CD4-positive, alpha-beta memory T cell (primary cell): ENCODE measurements around the gene FAM25A. TPM values are rescaled to one million over a fixed set of nuclear protein-coding genes. Genes with fewer than 3 reads are reported as not detected.

Experiments used
- polyA plus RNA-seq, 2 donors: library from polyadenylated mRNA; unstranded; fragments of 300-500 nt; fragmentation: Illumina TruSeq; gene quantifications; one replicate each; pipeline ENCODE4 v1.2.3, GENCODE V29; 2021
- total RNA-seq, 2 experiments: library from RNA; stranded (reverse); gene quantifications; one replicate each; pipeline ENCODE4 v1.2.3, GENCODE V29; 2021

FAM25A gene
- total and polyA plus RNA-seq, 4 experiments from 2014 or later, result not detected

Other genes starting within 250 kb of the FAM25A start
- gene MMRN2, start 62.7 kb upstream of the FAM25A start, total RNA-seq, result under 1 TPM in 1 of 2 experiments, not detected in 1; 0.20 TPM
- gene MMRN2, start 62.7 kb upstream of the FAM25A start, polyA plus RNA-seq, result under 1 TPM in 1 of 2 donors, not detected in 1; 0.15 TPM
- gene SNCG, start 61.7 kb upstream of the FAM25A start, total RNA-seq, result not detected
- not detected for gene SNCG, start 61.7 kb upstream of the FAM25A start, polyA plus RNA-seq
- not detected for gene ADIRF, start 51.8 kb upstream of the FAM25A start, total RNA-seq
- gene ADIRF, start 51.8 kb upstream of the FAM25A start, polyA plus RNA-seq, result under 1 TPM; 0.34 to 0.87 TPM
- 10 to 100 TPM; 75.8 to 83.8 TPM for gene GLUD1, start 74.5 kb downstream of the FAM25A start, total RNA-seq
- 100 to 1,000 TPM; 125 to 158 TPM for gene GLUD1, start 74.5 kb downstream of the FAM25A start, polyA plus RNA-seq
- gene SHLD2, start 74.9 kb downstream of the FAM25A start, total RNA-seq, result 10 to 100 TPM; 24.0 to 26.5 TPM
- gene SHLD2, start 74.9 kb downstream of the FAM25A start, polyA plus RNA-seq, result 10 to 100 TPM; 20.7 to 25.8 TPM
- 1 to 10 TPM; 1.2 to 1.3 TPM for gene NUTM2A, start 205.2 kb downstream of the FAM25A start, total RNA-seq
- gene NUTM2A, start 205.2 kb downstream of the FAM25A start, polyA plus RNA-seq, result not detected